H9 (cell line): ENCODE data around the gene PLD4. TPM values are rescaled to one million over a fixed set of nuclear protein-coding genes. Genes with fewer than 3 reads are reported as not detected.

ENCODE experiments used
- DNase-seq: peaks from one replicate; pipeline ENCODE4 v3.0.0-alpha.2; 2017
- H2AFZ ChIP-seq: one replicate; pipeline ENCODE4 v1.6.1; 2013; ENCODE audit warnings: mild to moderate bottlenecking, low read length, control low read depth, moderate library complexity
- H2AK5ac ChIP-seq: 2 replicates; pipeline ENCODE4 v1.6.1; 2013; ENCODE audit warnings: low read length, control low read depth, mixed read lengths; ENCODE audit not compliant: insufficient read length
- H2BK120ac ChIP-seq: one replicate; pipeline ENCODE4 v1.6.1; 2013; ENCODE audit warnings: low read depth, mild to moderate bottlenecking, low read length, control low read depth, inconsistent platforms; ENCODE audit not compliant: poor library complexity, severe bottlenecking
- H2BK12ac ChIP-seq: 2 replicates; pipeline ENCODE4 v1.6.1; 2013; ENCODE audit warnings: low read length, control low read depth, mixed read lengths, low read depth; ENCODE audit not compliant: insufficient read length
- H2BK15ac ChIP-seq: 2 replicates; pipeline ENCODE4 v1.6.1; 2013; ENCODE audit warnings: low read depth, low read length, control low read depth
- H2BK20ac ChIP-seq: one replicate; pipeline ENCODE4 v1.6.1; 2013; ENCODE audit warnings: low read depth, mild to moderate bottlenecking, low read length, control low read depth, inconsistent platforms; ENCODE audit not compliant: poor library complexity, severe bottlenecking
- H2BK5ac ChIP-seq: 2 replicates; pipeline ENCODE4 v1.6.1; 2013; ENCODE audit warnings: low read length, control low read depth, mixed read lengths; ENCODE audit not compliant: insufficient read length
- H3K14ac ChIP-seq: 2 replicates; pipeline ENCODE4 v1.6.1; 2013; ENCODE audit warnings: low read length, control low read depth; ENCODE audit not compliant: insufficient read depth
- H3K18ac ChIP-seq: 2 replicates; pipeline ENCODE4 v1.6.1; 2013; ENCODE audit warnings: low read depth, mild to moderate bottlenecking, mixed read lengths, low read length, control low read depth; ENCODE audit not compliant: insufficient read length
- H3K23ac ChIP-seq: 2 replicates; pipeline ENCODE4 v1.6.1; 2013; ENCODE audit warnings: low read length, control low read depth, mixed read lengths, low read depth; ENCODE audit not compliant: insufficient read length
- H3K23me2 ChIP-seq: 2 replicates; pipeline ENCODE4 v1.6.1; 2013; ENCODE audit warnings: low read depth, mild to moderate bottlenecking, mixed read lengths, low read length, control low read depth; ENCODE audit not compliant: insufficient read length, poor library complexity, severe bottlenecking
- H3K27ac ChIP-seq: 2 replicates; pipeline ENCODE4 v1.5.1; 2013; ENCODE audit warnings: low read length, control low read depth, mixed read lengths, low read depth; ENCODE audit not compliant: insufficient read length
- H3K27me3 ChIP-seq: 2 replicates; pipeline ENCODE4 v1.6.1; 2013; ENCODE audit warnings: low read length, control low read depth, inconsistent platforms; ENCODE audit not compliant: insufficient read depth
- H3K4ac ChIP-seq: 2 replicates; pipeline ENCODE4 v1.6.1; 2013; ENCODE audit warnings: low read depth, mild to moderate bottlenecking, control low read depth, inconsistent platforms, low read length, moderate library complexity
- H3K4me1 ChIP-seq: 2 replicates; pipeline ENCODE4 v1.6.1; 2013; ENCODE audit warnings: low read length, control low read depth, inconsistent platforms; ENCODE audit not compliant: insufficient read depth
- H3K4me2 ChIP-seq: 2 replicates; pipeline ENCODE4 v1.6.1; 2013; ENCODE audit warnings: low read length, control low read depth, mixed read lengths; ENCODE audit not compliant: insufficient read length, insufficient read depth
- H3K56ac ChIP-seq: 2 replicates; pipeline ENCODE4 v1.6.1; 2013; ENCODE audit warnings: low read depth, mild to moderate bottlenecking, mixed read lengths, low read length, control low read depth; ENCODE audit not compliant: insufficient read length
- H3K79me1 ChIP-seq: 2 replicates; pipeline ENCODE4 v1.6.1; 2013; ENCODE audit warnings: low read depth, mild to moderate bottlenecking, moderate library complexity, low read length, control low read depth, inconsistent platforms; ENCODE audit not compliant: insufficient read depth, poor library complexity, severe bottlenecking
- H3K79me2 ChIP-seq: 2 replicates; pipeline ENCODE4 v1.6.1; 2013; ENCODE audit warnings: low read length, control low read depth, inconsistent platforms; ENCODE audit not compliant: insufficient read depth
- H3K9ac ChIP-seq: 2 replicates; pipeline ENCODE4 v1.6.1; 2013; ENCODE audit warnings: low read length, control low read depth, mixed read lengths; ENCODE audit not compliant: insufficient read length; ENCODE audit errors: extremely low read depth
- H3K9me3 ChIP-seq: one replicate; pipeline ENCODE4 v1.6.1; 2013; ENCODE audit warnings: low read depth, low read length, inconsistent platforms; ENCODE audit not compliant: control insufficient read depth
- H3T11ph ChIP-seq: one replicate; pipeline ENCODE4 v1.6.1; 2013; ENCODE audit warnings: mild to moderate bottlenecking, low read length, control low read depth, inconsistent platforms
- H4K20me1 ChIP-seq: one replicate; pipeline ENCODE4 v1.6.1; 2013; ENCODE audit not compliant: control insufficient read depth, insufficient read length, insufficient read depth
- H4K5ac ChIP-seq: 2 replicates; pipeline ENCODE4 v1.6.1; 2013; ENCODE audit warnings: low read depth, mild to moderate bottlenecking, mixed read lengths, low read length, control low read depth; ENCODE audit not compliant: insufficient read length
- H4K8ac ChIP-seq: replicated peaks from 2 replicates; pipeline ENCODE4 v1.6.1; 2013; ENCODE audit warnings: low read length, control low read depth, mixed read lengths, low read depth; ENCODE audit not compliant: insufficient read length
- H4K91ac ChIP-seq: 2 replicates; pipeline ENCODE4 v1.6.1; 2013; ENCODE audit warnings: low read depth, mild to moderate bottlenecking, moderate library complexity, mixed read lengths, low read length, control low read depth; ENCODE audit not compliant: insufficient read length
- H3K27ac Mint-ChIP-seq, 3 experiments: 2 replicates in 2 of 3; 3 replicates in 1 of 3; pipeline ENCODE4 v1.8.0; 2020 to 2021; ENCODE audit warnings: mixed read lengths in 3 of 3, mild to moderate bottlenecking in 1 of 3, moderate library complexity in 1 of 3
- H3K27me3 Mint-ChIP-seq: 2 replicates; pipeline ENCODE4 v1.8.0; 2021; ENCODE audit warnings: low read depth, mild to moderate bottlenecking, moderate library complexity, mixed read lengths
- H3K36me3 Mint-ChIP-seq, 3 experiments: 2 replicates in 2 of 3; 3 replicates in 1 of 3; pipeline ENCODE4 v1.8.0; 2020 to 2021; ENCODE audit warnings: low read depth in 3 of 3, mixed read lengths in 3 of 3; ENCODE audit not compliant: insufficient read depth in 1 of 3
- H3K4me1 Mint-ChIP-seq, 2 experiments: 2 replicates each; pipeline ENCODE4 v1.8.0; 2020; ENCODE audit warnings: mixed read lengths in 2 of 2
- H3K4me3 Mint-ChIP-seq, 2 experiments: 2 replicates in 1 of 2; 3 replicates in 1 of 2; pipeline ENCODE4 v1.8.0; 2020 to 2021; ENCODE audit warnings: mild to moderate bottlenecking in 2 of 2, mixed read lengths in 2 of 2, moderate library complexity in 1 of 2
- H3K9me3 Mint-ChIP-seq, 2 experiments: 2 replicates in 1 of 2; 3 replicates in 1 of 2; pipeline ENCODE4 v1.8.0; 2020; ENCODE audit warnings: mild to moderate bottlenecking in 2 of 2, mixed read lengths in 2 of 2, moderate library complexity in 1 of 2
- WGBS: extraction: QIAGEN DNeasy Blood & Tissue Kit; methylation state at CpG from one replicate; pipeline ENCODE4 v1.1.7; 2013; ENCODE audit warnings: missing lambda C conversion rate, low lambda C conversion rate, mixed read lengths; ENCODE audit not compliant: insufficient read length; ENCODE audit errors: extremely low coverage; 5-methylcytosine and 5-hydroxymethylcytosine counted together
- total RNA-seq: library from RNA; stranded (reverse); gene quantifications from 2 replicates; pipeline ENCODE4 v1.2.1, GENCODE V29; 2021
- TF ChIP-seq, protein P1 (sequence below): fragments of 200-600 bp; sonication (generic); conservative IDR thresholded peaks from 3 replicates; pipeline ENCODE4 v1.8.0; 2021; ENCODE audit warnings: antibody characterized with exemption, mild to moderate bottlenecking

The PLD4 gene
- total RNA-seq, 1 experiment from 2014 or later: not detected

DNA sequence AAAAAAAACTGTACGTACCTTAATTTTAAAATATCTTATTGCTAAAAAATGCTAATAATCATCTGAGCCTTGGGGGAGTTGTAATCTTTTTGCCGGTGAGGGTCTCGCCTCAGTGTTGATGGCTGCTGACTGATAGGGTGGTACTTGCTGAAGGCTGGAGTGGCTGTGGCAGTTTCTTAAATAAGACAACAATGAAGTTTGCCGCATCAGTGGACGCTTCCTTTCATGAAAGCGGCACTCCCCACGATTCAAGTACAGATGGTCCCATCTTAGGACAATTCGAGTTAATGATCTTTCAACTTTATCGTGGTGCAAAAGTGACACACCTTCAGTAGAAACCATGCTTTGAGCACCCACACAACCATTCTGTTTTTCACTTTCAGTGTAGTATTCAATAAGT is 7.6 kb upstream of the PLD4 start:
- H3K56ac ChIP-seq: no peak overlapping the region
- H3K9me3 Mint-ChIP-seq: peaks cover under 1 to 2% of the 10 kb centered on the region in 2 experiments; a peak in 4 of 5 replicates
- H3K27me3 ChIP-seq: no peaks in the 10 kb centered on the region
- no peak overlapping the region for H2BK5ac ChIP-seq
- peaks cover 42% of the 10 kb centered on the region for H3K27me3 Mint-ChIP-seq
- H3K14ac ChIP-seq: no peak overlapping the region
- no peak overlapping the region for H3K27ac ChIP-seq
- H4K20me1 ChIP-seq: no peaks in the 10 kb centered on the region
- H3K79me2 ChIP-seq: no peaks in the 10 kb centered on the region
- no peak overlapping the region for H4K5ac ChIP-seq
- no peak overlapping the region for H3K18ac ChIP-seq
- no peak overlapping the region for H4K91ac ChIP-seq
- no peak overlapping the region for H4K8ac ChIP-seq
- H3K23ac ChIP-seq: no peak overlapping the region
- no peaks in the 10 kb centered on the region; a peak in 2 of 7 replicates for H3K36me3 Mint-ChIP-seq
- no peak overlapping the region for H3K27ac Mint-ChIP-seq
- no peaks in the 10 kb centered on the region for H3K4me1 ChIP-seq
- H3K4me3 Mint-ChIP-seq: no peak overlapping the region
- no peak overlapping the region for H2BK120ac ChIP-seq
- H3T11ph ChIP-seq: no peak overlapping the region
- no CpG with 5 or more reads among the region's 9 CpGs for WGBS
- no peak overlapping the region for H3K4me2 ChIP-seq
- H2AFZ ChIP-seq: no peak overlapping the region
- peaks cover 0 to 3% of the 10 kb centered on the region in 2 experiments; a peak in 1 of 4 replicates for H3K4me1 Mint-ChIP-seq
- TF ChIP-seq, protein P1, sequence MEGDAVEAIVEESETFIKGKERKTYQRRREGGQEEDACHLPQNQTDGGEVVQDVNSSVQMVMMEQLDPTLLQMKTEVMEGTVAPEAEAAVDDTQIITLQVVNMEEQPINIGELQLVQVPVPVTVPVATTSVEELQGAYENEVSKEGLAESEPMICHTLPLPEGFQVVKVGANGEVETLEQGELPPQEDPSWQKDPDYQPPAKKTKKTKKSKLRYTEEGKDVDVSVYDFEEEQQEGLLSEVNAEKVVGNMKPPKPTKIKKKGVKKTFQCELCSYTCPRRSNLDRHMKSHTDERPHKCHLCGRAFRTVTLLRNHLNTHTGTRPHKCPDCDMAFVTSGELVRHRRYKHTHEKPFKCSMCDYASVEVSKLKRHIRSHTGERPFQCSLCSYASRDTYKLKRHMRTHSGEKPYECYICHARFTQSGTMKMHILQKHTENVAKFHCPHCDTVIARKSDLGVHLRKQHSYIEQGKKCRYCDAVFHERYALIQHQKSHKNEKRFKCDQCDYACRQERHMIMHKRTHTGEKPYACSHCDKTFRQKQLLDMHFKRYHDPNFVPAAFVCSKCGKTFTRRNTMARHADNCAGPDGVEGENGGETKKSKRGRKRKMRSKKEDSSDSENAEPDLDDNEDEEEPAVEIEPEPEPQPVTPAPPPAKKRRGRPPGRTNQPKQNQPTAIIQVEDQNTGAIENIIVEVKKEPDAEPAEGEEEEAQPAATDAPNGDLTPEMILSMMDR: no peak
- H3K9ac ChIP-seq: no peak overlapping the region
- no peaks in the 10 kb centered on the region for H3K79me1 ChIP-seq
- H3K23me2 ChIP-seq: no peaks in the 10 kb centered on the region
- H2BK15ac ChIP-seq: no peak overlapping the region
- H3K4ac ChIP-seq: no peak overlapping the region
- H2BK12ac ChIP-seq: no peak overlapping the region
- H2AK5ac ChIP-seq: no peak overlapping the region
- no peak for DNase-seq
- H2BK20ac ChIP-seq: no peak overlapping the region
- H3K9me3 ChIP-seq: no peaks in the 10 kb centered on the region
